NCI-H1092 (cell line): ENCODE results near the gene ABHD2.

Source experiments
- DNase-seq: peaks from one replicate; lab custom pipeline; 2025; lab: John Stamatoyannopoulos, UW

ABHD2 gene

GRCh38 chr15:89098281-89098680 lies 10.0 kb downstream of the ABHD2 start:
- no peak for DNase-seq

GRCh38 chr15:89099968-89100367 lies 11.7 kb downstream of the ABHD2 start:
- DNase-seq, result no peak

DNA sequence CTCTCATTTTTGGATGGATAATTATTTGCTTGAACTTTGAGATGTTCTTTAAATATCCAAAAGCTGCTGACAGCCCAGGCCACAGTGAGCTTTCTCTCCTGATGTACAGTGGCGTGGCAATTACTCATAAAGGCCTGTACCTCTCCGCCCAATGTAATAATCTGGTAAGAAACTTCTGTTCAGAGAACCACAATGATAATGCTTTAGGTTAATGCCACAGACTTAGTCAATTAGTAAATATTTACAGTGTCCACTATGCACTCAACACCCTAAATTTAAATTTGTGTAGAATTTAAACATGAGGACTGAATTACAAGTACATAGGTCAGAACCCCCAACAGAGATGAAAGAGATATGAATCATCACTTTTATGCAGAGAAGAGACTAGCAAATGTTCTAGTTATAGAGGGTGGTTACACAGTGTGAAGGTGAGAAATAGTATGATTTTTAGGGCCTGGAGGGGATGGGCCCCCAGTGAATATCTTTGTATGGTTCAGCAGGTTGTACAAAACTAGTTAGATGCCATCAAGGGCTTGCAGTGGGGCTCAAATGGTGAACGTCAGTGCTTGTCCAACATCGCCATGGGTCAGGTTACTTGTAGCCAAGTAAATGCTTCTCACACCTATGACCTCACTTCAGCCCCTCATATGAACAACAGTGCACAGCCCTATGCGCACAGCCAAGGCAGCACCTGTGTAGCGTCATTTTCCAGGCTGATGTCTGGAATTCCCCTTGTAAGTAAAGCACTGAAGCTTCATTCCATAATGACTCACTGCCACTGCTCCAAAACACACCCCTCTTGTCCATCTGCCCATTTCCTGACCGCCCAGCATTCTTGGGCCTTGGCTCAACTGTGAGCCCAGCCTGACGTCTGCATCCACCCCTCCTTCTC lies 13.3 kb downstream of the ABHD2 start:
- no peak for DNase-seq

- DNase-seq, result no peak
These were observed 15.4 kb downstream of the ABHD2 start for GRCh38 chr15:89103481-89104171.

GRCh38 chr15:89104172-89104564 lies 15.9 kb downstream of the ABHD2 start:
- DNase-seq, result no peak

DNA sequence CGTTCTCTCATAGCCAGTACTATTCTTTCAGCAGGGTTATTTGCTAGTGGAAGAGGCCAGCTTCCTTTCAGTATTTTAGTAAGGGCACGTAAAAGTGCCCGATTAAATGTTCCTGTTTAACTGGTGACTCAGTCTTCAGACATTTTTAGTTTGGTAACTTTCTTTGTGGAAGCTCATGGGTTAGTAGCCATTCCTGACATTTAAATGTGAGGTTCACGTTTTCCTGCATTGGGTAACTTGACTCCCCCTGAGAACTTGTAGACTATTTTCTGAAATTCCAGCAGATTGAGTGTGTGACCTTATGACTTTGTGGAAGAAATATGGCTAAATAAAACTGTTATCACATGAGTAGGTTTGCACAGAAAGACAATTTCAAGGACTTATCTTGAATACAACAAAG lies 16.9 kb downstream of the ABHD2 start:
- DNase-seq, result no peak

DNA sequence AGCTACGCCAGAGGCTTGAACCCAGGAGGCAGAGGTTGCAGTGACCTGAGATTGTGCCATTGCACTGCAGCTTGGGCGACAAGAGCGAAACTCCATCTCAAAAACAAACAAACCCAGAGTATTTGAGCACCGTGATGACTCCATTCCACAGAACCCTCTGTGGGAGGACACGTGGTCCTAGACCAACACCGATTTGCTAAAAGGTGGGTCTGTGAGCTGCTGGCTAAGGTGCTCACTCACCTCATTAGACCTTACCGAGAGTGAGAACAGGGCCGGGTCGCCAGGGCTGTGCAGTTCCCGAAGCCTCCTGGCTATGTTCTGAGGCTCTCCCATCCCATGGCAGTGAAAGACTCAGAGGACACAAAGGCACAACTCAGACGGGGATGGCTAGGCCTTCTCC lies 17.9 kb downstream of the ABHD2 start:
- no peak for DNase-seq

DNA sequence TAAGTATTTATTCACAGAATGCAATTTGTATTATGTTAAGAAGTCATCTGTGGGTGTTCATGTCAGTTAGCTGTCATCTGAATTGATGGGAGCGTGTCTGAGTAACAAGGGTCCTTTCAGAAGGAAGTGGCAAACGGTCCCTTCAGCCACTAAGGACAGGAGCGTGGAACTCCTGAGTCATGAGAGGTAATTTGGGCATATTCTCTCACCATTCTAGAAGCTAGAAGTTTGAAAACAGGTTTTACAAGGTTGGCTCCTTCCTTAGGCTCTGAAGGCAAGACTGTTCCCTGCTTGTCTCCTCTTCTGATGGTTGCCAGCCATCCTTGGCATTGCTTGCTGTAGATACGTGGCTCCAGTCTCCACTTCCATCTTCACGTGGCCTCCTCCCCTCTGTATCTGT lies 19.7 kb downstream of the ABHD2 start:
- no peak for DNase-seq

DNA sequence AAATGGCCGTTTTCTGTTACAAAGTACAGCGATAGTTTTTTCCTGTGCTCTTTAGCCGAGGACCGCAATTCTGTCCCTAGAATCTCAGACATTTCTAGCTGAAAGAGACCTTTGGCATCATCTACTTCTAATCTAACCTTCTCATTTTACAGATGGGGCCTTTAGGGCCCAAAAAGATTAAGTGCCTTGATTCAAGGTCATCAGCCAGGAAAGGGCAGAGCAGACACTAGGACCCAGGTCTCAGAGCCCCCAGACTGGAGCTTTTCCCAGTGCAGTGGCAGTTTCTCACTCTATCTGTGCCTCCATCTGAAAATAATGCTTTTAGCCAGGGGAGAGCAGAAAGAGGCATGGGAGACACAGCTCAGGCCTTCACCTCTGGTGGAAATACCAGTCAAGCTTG lies 20.6 kb downstream of the ABHD2 start:
- no peak for DNase-seq

DNA sequence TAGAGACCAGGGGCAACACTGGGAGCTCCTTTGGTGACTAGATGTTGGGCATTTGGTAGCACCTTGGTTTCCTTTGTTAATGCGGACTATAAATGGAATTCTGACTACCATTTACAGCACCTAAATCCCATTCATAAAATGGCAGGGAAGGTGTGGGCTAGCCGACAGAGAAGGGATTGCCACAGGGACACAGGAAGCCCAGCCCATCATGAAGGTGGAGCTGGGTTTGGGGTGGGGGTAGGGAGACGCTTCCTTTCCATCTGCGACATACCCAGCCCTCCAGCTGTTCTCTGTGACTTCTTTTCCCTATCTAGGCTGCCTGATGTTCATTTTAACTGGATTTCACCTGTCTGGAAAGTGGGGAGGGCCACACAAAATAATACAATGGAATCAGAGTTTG lies 21.0 kb downstream of the ABHD2 start:
- no peak for DNase-seq

DNA sequence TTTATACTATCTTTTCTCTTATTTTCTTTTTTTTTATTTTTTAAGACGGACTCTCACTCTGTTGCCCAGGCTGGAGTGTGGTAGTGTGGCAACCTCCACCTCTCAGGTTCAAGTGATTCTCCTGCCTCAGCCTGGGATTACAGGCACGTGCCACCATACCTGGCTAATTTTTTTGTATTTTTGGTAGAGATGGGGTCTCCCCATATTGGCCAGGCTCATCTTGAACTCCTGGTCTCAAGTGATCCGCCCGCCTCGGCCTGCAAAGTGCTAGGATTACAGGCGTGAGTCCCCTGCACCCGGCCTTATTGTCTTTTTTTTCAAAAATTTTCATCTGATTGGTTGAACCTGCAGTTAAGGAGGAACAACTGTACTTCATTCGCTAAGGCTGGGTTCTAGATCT lies 21.8 kb downstream of the ABHD2 start:
- no peak for DNase-seq

GRCh38 chr15:89111352-89111751 lies 23.1 kb downstream of the ABHD2 start:
- DNase-seq, result no peak

GRCh38 chr15:89111961-89112340 lies 23.7 kb downstream of the ABHD2 start:
- DNase-seq, result no peak

- DNase-seq, result no peak
These were observed 24.2 kb downstream of the ABHD2 start for GRCh38 chr15:89112341-89112971.

- DNase-seq, result no peak
These were observed 25.2 kb downstream of the ABHD2 start for GRCh38 chr15:89113296-89114024.

GRCh38 chr15:89114990-89115389 lies 26.7 kb downstream of the ABHD2 start:
- peak; percentile 53 for DNase-seq

- DNase-seq, result peak; percentile 32
These were observed 27.3 kb downstream of the ABHD2 start for GRCh38 chr15:89115547-89115946.

GRCh38 chr15:89116404-89116803 lies 28.1 kb downstream of the ABHD2 start:
- DNase-seq, result peak; percentile 42

- no peak for DNase-seq
These were observed 29.5 kb downstream of the ABHD2 start for GRCh38 chr15:89117790-89118189.

GRCh38 chr15:89118481-89118989 lies 30.3 kb downstream of the ABHD2 start:
- DNase-seq, result no peak

DNA sequence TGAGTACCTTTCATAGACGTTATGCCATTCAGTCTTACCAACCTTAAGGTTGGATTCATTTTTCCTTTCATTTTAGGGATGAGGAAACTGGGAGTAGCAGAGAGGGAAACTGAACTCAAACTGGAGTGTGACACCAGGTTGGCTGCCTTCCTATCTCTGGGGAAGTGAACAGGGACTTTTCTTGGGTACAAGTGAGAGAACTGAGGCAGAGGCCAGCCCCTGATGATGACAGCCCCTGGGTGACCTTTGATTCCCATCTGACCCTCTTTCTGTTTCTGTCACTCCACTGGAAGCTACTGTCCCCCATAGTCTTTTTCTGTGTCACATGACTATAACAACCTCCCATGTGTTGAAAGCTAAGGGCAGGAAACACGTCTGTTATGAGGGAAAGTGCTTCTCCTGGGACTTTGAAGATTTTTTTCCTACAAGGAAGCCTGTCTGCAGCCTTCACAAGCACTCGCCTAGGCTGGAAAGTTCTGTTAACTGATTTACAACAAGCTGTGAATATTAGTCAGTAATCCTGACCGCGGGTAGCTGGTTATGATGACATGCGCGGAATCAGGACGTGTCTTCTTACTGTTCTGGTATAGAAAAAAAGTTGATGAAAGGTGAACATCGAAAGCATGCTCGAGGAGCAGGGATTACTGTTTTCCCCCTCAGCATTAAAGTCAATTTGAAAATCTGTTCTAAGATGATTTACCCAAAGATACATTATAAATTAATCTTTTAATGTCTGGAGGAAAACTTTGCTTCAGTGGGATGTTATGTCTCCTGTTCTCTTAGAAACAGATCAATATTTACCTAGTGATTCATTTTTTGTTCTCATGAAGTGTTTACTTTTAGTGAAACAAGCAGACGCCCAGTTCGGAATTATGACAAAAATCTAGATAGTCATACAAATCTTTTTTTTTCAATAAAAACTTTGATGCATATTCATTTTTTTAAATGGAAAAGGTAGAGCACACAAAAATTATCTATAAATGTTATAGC lies 31.5 kb downstream of the ABHD2 start:
- DNase-seq, result no peak
